SK-N-MC (cell line): ENCODE results near the gene ASPRV1.

Experiments used
- DNase-seq: peaks from one replicate; pipeline ENCODE4 v3.0.0-alpha.2; 2011; ENCODE audit warnings: low read depth, low spot score
- H3K27ac ChIP-seq: fragments of 200-600 bp; sonication (generic); 2 replicates; pipeline ENCODE4 v1.5.1; 2016; ENCODE audit warnings: mixed run types
- H3K36me3 ChIP-seq: fragments of 200-600 bp; sonication (generic); 2 replicates; pipeline ENCODE4 v1.6.1; 2017; ENCODE audit warnings: antibody characterized with exemption, low read length, mixed read lengths; ENCODE audit not compliant: insufficient read depth
- H3K4me3 ChIP-seq: fragments of 200-600 bp; sonication (generic); 2 replicates; pipeline ENCODE4 v1.5.1; 2016
- H3K9ac ChIP-seq: fragments of 200-600 bp; sonication (generic); 2 replicates; pipeline ENCODE4 v1.8.0; 2017; ENCODE audit warnings: mixed run types, mixed read lengths; ENCODE audit not compliant: insufficient read length
- H3K9me3 ChIP-seq: fragments of 200-600 bp; sonication (generic); 2 replicates; pipeline ENCODE4 v1.6.1; 2017; ENCODE audit warnings: low read depth, mild to moderate bottlenecking, antibody characterized with exemption, low read length, moderate library complexity, mixed read lengths
- EZH2 ChIP-seq: fragments of 200-600 bp; sonication (generic); IDR thresholded peaks from one replicate; pipeline ENCODE4 v1.6.1; 2017; ENCODE audit warnings: antibody characterized with exemption
- FOXP2 ChIP-seq: optimal IDR thresholded peaks from 2 replicates; pipeline ENCODE3; 2011; ENCODE audit warnings: mild to moderate bottlenecking, moderate library complexity; ENCODE audit not compliant: insufficient read depth; ENCODE audit errors: extremely low read length, control extremely low read depth
- POLR2AphosphoS5 ChIP-seq: IDR thresholded peaks from 2 replicates; pipeline ENCODE4 v1.6.1; 2012; ENCODE audit warnings: mild to moderate bottlenecking, low read depth, low read length, borderline replicate concordance

Gene ASPRV1

GRCh38 chr2:69972822-69973221, 11.4 kb upstream of the ASPRV1 start:
- Histone ChIP-seq H3K9ac (no peak overlapping the region), H3K4me3 (no peak overlapping the region), H3K27ac (no peak overlapping the region), H3K9me3 (no peaks in the 10 kb centered on the region), H3K36me3 (no peaks in the 10 kb centered on the region)
- no peak for TF ChIP-seq POLR2AphosphoS5
- no peak for TF ChIP-seq EZH2
- TF ChIP-seq FOXP2, result no peak
- DNase-seq, result no peak

- no peak overlapping the region for H3K27ac ChIP-seq
- no peaks in the 10 kb centered on the region for H3K36me3 ChIP-seq
- DNase-seq, result no peak
- no peak overlapping the region for H3K4me3 ChIP-seq
- no peak overlapping the region for H3K9ac ChIP-seq
- TF ChIP-seq EZH2, result no peak
- TF ChIP-seq FOXP2, result no peak
- no peak for TF ChIP-seq POLR2AphosphoS5
- H3K9me3 ChIP-seq, result no peaks in the 10 kb centered on the region
Observed at GRCh38 chr2:69969991-69970390, 8.6 kb upstream of the ASPRV1 start.

GRCh38 chr2:69969126-69969983, 7.9 kb upstream of the ASPRV1 start:
- H3K36me3 ChIP-seq, result no peaks in the 10 kb centered on the region
- H3K4me3 ChIP-seq, result no peak overlapping the region
- no peak overlapping the region for H3K27ac ChIP-seq
- no peak overlapping the region for H3K9ac ChIP-seq
- no peak for DNase-seq
- no peak for TF ChIP-seq EZH2
- TF ChIP-seq FOXP2, result no peak
- H3K9me3 ChIP-seq, result no peaks in the 10 kb centered on the region

GRCh38 chr2:69968609-69969008, 7.2 kb upstream of the ASPRV1 start:
- TF ChIP-seq FOXP2 (no peak), POLR2AphosphoS5 (no peak), EZH2 (no peak)
- H3K36me3 ChIP-seq, result no peaks in the 10 kb centered on the region
- H3K4me3 ChIP-seq, result no peak overlapping the region
- no peak for DNase-seq
- no peaks in the 10 kb centered on the region for H3K9me3 ChIP-seq
- H3K9ac ChIP-seq, result no peak overlapping the region
- no peak overlapping the region for H3K27ac ChIP-seq

- no peak for DNase-seq
- Histone ChIP-seq H3K36me3 (no peaks in the 10 kb centered on the region), H3K27ac (no peak overlapping the region), H3K9ac (no peak overlapping the region), H3K4me3 (no peak overlapping the region), H3K9me3 (no peaks in the 10 kb centered on the region)
- TF ChIP-seq FOXP2 (no peak), POLR2AphosphoS5 (no peak), EZH2 (no peak)
Observed at GRCh38 chr2:69966496-69966895, 5.1 kb upstream of the ASPRV1 start.

- no peak for DNase-seq
- Histone ChIP-seq H3K27ac (no peak overlapping the region), H3K4me3 (no peak overlapping the region), H3K9me3 (no peaks in the 10 kb centered on the region), H3K9ac (no peak overlapping the region), H3K36me3 (no peaks in the 10 kb centered on the region)
- TF ChIP-seq FOXP2 (no peak), EZH2 (no peak), POLR2AphosphoS5 (no peak)
Observed at GRCh38 chr2:69965756-69966445, 4.5 kb upstream of the ASPRV1 start.

- H3K9me3 ChIP-seq, result no peaks in the 10 kb centered on the region
- TF ChIP-seq POLR2AphosphoS5, result no peak
- H3K36me3 ChIP-seq, result no peaks in the 10 kb centered on the region
- DNase-seq, result no peak
- H3K4me3 ChIP-seq, result no peak overlapping the region
- H3K27ac ChIP-seq, result no peak overlapping the region
- no peak overlapping the region for H3K9ac ChIP-seq
Observed at GRCh38 chr2:69964353-69964841, 3.0 kb upstream of the ASPRV1 start.

- no peaks in the 10 kb centered on the region for H3K9me3 ChIP-seq
- H3K4me3 ChIP-seq, result no peak overlapping the region
- H3K27ac ChIP-seq, result no peak overlapping the region
- no peak for DNase-seq
- TF ChIP-seq EZH2 (no peak), FOXP2 (no peak), POLR2AphosphoS5 (no peak)
- H3K9ac ChIP-seq, result no peak overlapping the region
- no peaks in the 10 kb centered on the region for H3K36me3 ChIP-seq
Observed at GRCh38 chr2:69962986-69963730, 1.7 kb upstream of the ASPRV1 start.
